Stimulated activated CD4-positive, alpha-beta T cell treated with anti-CD3 and anti-CD28 coated beads, Interleukin-2, amount 100 ng/mL, for 24 hours (primary cell): ENCODE results near the gene TAGLN2.
A peak's percentile ranks its signal among the peaks of the same experiment; 100 is the strongest.

Experiments used
- DNase-seq, 2 donors: peaks; one replicate each; pipeline ENCODE4 v3.0.0-alpha.2; 2020

Gene TAGLN2

DNA sequence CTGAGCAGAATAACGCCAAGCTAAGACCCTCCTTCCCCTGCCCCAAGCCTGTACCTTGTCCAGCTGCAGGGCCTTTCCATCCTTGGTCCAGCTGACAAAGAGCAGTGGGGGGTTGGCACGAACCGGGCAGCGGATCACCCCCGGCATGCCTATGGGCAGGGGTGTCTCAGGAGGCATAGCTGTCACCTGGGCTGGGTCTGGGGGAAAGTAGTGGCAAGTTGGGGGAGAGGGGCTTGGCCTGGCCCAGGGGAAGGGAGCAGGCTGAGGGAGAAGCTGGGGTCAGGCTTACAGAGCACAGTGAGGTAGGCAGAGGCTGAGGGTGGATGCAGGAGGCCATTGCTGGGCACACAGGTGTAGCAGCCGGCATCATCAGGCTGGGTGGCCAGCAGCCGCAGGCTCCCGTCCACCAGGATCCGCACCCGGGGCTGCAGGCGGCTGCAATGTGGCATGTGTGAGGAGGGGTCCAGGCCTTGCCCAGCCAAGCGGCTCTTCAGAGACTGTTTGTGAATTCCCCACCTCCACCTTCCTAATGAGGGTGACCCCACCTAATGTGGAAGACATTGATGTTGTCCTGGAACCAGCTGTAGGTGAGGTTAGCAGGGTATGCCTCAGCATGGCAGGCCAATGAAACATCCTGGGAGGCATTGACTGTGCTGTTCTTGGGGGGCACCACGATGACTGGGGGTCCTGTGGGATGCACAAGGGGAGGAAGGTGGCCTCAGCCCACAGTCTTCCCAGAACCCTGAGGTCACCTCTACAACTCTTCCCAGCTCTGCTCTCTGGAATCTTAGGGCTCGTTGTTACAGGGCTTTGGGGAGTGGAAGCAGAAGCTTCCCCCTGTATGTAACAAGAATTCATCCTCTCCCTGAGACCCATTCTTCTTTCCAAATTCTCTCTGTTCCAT lies 9.1 kb upstream of the TAGLN2 start:
- DNase-seq, result no peak

DNA sequence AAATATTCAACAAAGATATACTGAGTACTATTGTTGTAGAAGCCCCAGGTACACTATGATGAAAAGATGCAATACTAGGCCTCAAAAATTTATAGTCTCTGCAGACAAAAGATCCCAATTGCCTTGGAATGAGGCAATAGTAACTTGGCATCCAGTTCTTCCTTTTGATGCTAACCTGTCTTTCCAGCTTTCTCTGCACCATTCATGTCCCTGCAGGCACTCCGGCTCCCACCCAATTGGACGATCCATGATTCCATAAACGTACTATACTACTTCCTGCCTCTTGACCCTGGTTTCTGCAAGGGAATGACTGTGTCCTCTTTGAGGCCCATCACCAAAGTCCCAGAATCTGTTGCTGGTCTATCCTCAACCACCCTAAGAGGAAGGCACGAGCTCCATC lies 8.0 kb upstream of the TAGLN2 start:
- DNase-seq, result no peak

GRCh38 chr1:159932296-159933285 lies 7.3 kb upstream of the TAGLN2 start:
- no peak for DNase-seq

GRCh38 chr1:159931795-159932173 lies 6.5 kb upstream of the TAGLN2 start:
- DNase-seq, result no peak

DNA sequence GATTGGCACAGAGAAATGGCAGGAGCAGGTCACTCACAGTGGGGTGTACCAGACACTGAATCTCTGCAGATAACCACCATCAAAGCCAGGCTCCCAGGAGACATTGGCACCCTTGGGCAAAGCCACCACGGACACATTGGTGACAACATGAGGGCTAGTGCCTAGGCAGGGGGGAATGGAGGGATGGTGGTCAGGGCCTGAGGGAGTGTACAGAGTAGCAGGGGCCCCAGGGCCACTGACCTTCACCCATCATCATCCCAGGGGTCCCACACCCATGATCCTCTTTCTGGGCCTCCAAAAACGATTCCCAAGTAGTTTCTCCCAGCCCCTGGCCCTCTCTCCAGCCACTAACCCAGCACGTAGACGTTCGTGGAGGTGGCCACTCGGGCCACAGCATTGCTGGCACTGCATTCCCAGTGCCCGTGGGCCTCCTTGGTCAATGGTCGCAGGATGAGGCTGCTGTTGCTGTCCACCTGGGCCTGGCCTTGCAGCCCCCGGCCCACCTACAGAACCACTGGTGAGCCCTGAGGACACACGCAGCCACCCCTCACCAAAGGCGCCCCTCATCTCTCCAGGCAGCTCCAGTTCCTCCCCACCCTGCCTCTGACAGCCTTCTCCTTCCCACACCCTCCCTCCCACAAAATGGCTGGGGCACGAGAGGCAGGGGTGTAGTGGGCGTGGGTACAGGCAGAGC lies 5.9 kb upstream of the TAGLN2 start:
- no peak for DNase-seq

DNA sequence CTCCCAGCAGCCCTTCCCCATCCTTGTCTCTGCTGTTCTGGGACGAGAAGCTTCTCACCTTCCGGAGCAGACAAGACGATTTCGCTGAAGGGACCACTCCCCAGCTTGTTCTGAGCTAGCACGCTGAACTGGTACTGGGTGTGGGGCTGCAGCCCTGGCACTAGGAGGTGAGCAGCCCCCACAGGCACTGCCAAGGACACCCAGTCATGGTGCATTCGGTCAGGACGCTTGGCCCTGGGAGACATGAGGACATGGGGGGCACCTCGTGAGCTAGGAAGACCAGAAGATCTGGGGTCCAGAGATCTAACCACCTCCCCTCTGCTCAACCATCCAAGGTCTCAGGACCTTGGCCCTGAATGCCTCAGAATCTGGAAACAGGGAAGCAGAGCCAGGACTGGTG lies 5.3 kb upstream of the TAGLN2 start:
- no peak for DNase-seq

DNA sequence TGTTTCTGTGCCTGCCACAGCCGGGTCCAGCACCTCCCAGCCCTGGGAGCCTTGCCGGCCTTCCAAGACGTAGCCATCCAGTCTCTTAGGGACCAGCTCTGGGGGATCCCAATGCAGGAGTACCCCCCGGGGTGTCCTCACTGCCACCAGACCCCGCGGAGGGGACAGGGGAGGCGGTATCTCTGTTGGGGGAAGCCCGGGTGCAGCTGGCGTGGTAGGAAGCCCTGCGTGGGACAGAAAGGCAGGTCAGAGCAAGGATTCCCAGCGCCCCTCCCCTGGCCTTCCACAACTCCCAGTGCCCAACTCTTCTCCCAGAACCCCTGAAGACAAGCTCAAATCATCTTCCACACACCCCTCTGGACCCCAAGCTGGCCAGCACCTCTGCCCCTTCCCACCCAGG lies 4.9 kb upstream of the TAGLN2 start:
- no peak for DNase-seq

DNA sequence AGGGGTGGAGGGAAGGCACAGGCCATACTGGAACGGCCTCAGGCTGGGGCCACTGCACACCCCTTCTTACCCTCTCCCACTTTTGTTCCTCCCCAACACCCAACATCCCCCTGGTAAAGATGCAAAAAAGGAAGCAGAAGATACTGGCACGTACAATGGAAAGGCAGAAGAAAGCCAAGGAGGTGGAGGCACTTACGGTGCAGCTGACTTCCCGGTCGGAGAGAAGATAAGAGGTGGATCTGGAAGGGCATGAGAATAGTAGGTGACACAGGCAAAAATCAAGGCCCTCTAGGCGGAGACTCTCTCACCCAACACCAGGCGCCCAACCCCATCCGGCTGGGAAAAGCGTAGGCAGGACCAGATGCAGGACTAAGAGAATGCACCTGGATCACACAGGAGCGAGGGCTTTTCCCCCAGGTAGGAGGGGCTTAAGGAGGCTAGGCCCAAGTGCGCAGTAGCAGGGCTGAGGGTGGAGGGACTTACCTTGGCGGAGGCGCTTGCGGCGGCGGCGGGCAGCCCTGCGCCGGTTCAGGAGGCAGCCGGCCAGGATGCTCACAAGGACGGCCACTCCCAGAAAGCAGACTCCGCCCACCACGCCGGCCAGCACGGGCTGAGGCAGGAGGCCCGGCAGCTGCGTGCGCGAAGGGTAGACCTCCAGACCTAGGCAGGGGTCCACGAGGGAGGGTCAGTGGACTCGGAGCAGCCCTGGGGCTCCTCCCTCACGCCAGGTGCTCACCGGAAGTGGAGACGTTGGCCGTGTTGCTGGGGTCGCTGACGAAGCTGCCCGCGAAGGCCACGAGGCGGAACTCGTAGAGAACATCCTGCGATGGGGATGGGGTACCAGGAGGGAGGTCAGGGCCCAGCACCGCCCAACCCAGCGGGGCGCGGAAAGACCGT lies 4.1 kb upstream of the TAGLN2 start:
- no peak for DNase-seq

GRCh38 chr1:159928491-159929050 lies 3.3 kb upstream of the TAGLN2 start:
- no peak for DNase-seq

- no peak for DNase-seq
These were observed 2.6 kb upstream of the TAGLN2 start for GRCh38 chr1:159927849-159928431.

- no peak for DNase-seq
These were observed 2.0 kb upstream of the TAGLN2 start for GRCh38 chr1:159927211-159927848.

GRCh38 chr1:159925719-159926078 lies 392 bp upstream of the TAGLN2 start:
- peak in 1 of 2 donors; percentile 45 for DNase-seq

DNA sequence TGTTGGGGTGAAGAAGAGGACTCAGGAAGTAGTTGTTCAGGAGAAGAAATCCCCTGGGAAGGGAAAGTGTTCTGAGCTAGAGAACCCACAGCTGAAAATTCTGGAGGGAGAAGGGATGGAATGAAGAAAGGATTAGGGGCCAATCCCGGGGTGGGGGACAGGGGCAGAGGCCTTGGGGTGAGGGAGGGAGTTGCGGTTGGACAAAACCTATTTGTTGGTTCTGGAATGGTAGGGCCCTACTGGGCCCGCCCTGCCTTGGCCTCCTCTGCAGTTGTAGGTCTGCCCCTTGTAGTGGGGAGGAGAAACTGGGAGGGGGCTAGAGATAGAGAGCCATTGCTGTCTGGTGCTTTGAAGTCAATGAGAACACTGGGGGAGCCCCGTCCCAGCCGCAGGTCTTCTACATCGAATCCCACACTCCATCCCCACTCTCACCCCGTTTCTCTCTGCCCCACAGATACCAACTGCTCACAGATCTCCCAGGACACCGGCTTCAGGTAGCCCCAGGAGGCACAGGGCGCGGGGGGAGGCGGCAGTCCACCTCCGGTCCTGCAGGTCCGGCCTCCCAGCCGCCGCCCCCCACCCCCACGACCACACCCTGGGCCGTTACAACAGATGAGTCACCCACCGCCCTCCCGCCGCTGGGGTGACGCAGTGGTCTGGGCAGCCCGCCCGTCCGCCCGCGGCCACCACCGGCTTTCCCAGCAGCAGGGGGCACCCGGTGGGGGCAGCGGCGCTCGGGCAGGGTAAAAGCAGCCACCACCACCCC lies 1.1 kb downstream of the TAGLN2 start:
- DNase-seq, result peak; percentile 66

DNA sequence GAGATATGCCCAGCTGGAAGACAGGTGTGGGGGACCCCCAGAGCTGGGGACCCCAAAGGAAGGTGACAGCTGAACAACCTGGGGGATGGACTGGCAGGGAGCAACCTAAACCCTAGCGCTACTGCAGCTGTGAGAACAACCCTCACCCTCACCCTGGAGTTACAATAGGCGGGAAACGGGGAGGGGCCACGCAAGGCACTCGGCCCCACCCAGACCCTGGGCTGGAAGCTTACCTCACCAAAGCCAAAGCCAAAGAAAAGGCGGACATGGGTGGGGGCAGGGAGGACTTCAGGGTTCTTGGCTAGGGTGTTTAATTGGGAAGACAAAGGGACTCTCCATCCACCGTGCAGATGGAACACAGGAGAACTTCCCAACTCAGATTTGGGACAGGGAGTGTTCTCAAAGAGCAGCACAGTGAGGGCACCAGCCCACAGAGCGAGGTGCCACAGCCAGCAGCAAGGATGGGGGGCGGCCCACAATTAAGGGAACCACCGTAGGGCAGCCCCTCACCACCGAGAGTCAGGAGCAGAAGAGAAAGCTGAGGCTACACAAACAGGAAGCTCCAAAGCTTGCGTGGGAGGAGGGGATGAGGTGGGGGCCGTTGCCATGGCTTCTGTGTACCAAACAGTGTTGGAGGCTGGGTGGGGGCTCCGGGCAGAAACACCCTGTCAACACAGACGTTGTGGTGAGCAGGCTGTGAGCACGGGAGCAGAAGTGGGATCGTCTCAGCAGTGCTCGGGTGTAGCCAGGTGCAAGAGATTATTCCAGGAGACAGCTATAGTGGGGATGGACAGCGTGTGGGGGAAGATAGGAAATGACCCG lies 1.9 kb downstream of the TAGLN2 start:
- peak; percentile 71 to 79 for DNase-seq

DNA sequence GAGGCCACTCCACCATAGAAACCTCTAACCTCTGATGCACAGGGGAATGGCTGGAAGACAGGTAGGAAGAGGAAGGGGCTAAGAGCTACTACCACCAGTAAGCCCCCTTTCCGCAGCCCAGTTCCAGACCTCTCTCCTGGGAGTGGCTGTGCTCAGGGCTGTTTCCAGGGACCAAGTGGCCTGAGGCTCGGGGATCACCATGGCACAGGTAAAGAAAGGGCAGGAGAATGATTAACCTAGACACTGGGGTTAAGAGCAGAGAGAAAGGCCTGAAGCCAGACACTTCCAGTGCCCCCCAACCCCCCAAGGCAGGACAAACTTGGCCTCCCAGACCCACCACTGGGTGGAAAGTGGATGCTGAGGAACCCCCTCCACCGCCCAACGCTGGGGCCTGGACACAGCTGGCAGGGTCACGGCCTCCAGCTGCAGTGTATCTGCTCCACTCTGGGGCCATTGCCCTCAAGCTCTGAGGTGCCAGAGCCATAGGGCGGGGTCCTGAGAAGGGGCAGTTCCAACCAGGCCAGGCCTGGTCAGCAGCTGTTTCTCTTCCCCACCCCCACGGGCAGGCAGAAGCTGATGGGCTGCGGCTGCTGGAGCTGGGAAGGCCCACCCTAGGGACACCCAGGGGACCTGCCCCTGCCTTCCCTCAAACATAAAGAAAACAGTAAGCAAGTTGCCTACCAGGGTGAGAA lies 2.6 kb downstream of the TAGLN2 start:
- no peak for DNase-seq

GRCh38 chr1:159921700-159922504 lies 3.4 kb downstream of the TAGLN2 start:
- DNase-seq, result no peak

DNA sequence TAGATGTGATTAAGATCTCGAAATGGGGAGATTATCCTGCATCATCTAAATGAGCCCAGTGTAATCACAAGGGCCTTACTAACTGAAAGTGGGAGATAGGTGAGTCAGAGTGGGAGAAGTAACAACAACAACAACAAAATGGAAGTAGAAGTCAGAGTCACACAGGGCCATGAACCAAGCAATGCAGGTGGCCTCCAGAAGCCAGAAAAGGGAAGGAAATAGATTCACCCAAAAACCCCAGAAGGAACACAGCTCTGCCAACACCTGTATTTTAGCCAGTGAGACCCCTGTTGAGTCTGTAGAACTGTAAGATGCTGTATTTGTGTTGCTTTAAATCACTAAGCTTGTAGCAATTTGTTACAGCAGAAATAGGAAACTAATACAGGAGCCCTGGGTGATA lies 4.1 kb downstream of the TAGLN2 start:
- DNase-seq, result no peak

GRCh38 chr1:159920651-159921050 lies 4.7 kb downstream of the TAGLN2 start:
- no peak for DNase-seq
